Activated CD4-positive, alpha-beta T cell treated with anti-CD3 and anti-CD28 coated beads, Interleukin-2, amount 50 U/mL, for 24 hours (primary cell): ENCODE measurements around the gene ARMC8.

Experiments
- DNase-seq, 2 donors: peaks; one replicate each; pipeline ENCODE4 v3.0.0-alpha.2; 2020; ENCODE audit warnings: low read depth in 1 of 2, low spot score in 1 of 2

ARMC8 gene

DNA sequence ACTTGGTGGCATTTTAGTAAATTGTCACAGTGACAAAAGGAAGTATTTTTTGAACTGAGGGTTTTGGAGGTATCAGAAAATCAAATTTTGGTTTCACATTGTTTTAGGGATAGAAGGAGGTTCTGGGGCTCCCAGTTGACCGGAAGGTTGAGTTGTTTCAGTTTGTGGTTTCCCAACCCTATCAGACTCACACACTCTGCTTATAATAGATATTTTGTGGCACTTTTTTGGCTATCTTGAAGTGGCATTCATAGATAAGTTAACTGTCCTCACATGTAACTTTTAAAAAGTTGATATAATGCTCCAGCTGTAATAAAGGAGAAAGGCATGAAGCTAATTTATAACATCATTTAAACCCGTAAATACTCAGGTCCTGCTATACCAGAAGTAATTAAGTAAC lies 12.8 kb downstream of the ARMC8 start:
- no peak for DNase-seq

DNA sequence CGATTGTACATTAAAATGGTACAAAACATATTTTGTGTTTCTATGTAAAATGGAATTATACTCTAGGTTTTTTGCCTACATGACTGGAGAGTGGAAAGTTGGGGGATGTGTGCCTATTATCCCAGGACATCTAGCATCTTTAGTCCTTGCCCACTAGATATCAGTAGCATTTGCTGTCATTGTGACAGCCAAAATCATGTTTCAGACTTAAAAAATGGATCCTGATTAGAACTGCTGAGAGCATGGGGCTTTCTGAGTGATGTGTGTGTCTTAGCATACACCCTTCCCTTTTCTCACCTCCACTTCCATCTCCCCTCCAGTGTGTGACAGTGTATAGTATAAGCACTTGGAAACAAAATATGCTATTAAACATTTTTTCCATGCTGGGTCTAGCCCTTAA lies 13.3 kb downstream of the ARMC8 start:
- DNase-seq: no peak

DNA sequence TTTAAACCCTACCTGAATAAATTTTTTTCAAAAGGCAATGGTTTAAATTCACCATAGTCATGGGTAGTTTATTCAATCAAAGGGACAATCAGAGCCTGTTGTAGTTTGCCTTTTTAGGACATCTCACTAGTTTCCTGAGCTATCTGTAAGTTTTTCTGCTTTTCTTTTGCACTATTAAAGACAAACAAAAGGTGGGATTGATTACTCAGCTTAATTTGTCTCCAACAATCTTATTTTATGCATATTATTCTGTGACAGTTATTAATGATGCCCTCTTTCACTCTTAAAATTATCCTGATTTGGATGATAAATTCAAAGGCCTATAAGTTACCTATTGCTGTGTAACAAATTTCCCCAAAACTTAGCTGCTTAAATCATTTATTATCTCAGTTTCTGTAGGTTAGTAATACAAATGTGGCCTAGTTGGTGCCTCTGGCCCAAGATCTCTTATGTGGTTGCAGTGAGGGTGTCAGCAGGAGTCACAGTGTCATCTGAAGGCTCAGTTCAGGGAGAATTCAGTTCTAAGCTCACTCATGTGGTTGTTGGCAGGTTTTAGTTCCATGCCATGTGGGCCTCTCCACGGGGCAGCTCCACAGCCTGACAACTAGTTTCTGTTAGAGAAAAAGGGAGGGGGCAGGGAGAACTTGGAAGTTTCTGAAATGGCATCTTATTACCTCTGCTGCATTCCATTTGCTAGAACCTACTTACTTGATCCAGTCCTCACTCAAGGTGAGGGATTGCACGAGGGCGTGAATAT lies 16.0 kb downstream of the ARMC8 start:
- no peak for DNase-seq

DNA sequence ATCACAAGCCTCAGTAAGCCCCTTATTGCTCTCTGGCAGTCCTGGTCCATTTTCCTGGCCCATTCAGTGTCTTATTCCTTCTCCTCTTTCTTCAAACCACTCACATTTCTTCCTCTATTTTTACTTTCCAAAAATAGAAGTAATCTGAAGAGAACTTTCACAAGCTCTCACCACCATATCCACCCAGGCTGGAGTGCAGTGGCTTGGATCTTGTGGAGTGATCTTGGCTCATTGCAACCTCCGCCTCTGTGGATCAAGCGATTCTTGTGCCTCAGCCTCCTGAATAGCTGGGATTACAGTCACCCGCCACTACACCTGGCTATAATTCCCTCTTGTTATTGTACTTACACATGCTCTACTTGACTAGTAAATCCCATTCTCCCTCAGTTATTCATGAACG lies 16.8 kb downstream of the ARMC8 start:
- no peak for DNase-seq

DNA sequence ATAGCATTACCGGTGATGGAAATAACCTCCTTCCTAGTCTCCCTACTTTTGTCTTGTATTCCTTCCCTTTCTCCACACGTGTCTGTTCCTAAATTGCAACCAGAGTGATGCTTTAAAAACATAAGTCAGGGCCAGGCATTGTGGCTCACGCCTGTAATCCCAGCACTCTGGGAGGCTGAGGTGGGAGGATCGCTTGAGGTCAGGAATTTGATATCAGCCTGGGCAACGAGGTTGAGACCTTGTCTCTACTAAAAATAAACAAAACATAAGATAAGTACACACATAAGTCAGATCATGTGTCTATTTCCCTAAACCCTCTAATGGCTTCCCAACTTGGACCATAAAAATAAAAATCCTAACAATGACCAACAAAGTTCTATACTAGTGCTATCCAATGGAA lies 18.4 kb downstream of the ARMC8 start:
- DNase-seq: no peak

DNA sequence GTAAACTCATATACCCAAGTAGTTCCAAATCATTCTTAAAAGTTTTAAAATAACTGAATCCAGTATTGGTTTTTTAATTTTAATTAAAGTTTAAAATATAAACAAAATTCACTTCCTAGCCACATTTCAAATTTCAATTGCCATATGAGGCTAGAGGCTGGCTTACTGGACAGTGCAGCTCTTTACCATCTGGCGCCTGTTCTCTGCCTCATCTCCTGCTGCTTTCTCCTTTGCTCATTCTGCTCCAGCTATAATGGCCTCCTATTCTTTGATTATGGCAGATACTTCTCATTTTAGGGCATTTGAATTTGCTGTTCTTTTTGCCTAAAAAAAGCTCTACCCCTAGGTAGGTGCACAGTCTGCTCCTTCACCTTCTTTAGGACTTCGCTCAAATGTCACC lies 19.1 kb downstream of the ARMC8 start:
- DNase-seq: no peak

DNA sequence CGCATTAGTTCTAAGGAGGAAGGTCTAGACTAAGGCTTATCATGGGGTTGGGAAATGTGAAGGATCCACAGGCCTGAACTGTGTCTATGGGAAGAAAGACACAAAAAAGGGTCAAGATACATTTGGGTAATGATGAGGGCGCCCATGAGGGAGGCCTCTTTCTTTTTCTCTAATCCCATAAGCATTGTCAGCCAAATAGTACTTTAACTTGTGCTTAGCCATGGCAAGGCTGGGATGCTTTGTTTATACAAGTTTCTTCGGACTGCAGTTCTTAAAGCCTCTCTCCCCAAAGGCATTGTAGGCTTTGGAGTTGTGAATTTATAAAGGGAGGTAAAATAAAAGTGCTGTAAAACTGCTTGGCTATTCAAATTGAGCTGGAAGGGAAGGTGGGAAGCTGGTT lies 23.4 kb downstream of the ARMC8 start:
- no peak for DNase-seq

DNA sequence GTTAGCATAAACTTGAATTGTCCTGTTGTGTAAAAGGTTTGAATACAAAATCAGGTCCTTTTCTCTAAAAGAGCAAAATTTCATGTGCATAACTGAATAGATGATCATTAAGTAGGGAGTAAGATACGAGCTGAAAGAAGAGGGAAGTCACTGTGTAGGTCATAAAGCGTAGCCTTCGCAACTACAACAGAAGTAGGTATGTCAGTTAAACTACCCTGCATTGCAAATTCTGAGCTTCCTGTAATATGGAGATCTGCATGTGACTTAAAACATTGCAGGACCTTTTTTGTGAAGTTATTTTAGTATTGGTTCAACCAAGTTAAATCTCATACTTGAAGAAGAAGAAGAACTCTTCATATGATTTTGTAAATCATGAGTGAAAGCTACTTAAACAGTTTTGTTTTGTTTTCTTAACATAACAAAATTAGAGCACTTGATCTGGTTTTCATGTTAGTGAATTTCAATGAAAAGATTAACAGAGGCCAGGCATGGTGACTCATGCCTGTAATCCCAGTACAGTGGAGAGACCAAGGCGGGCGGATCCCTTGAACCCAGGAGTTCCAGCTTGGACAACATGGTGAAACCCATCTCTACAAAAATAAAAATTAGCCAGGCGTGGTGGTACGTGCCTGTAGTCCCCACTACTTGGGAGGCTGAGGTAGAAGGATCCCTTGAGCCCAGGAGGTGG lies 26.4 kb downstream of the ARMC8 start:
- DNase-seq: no peak

DNA sequence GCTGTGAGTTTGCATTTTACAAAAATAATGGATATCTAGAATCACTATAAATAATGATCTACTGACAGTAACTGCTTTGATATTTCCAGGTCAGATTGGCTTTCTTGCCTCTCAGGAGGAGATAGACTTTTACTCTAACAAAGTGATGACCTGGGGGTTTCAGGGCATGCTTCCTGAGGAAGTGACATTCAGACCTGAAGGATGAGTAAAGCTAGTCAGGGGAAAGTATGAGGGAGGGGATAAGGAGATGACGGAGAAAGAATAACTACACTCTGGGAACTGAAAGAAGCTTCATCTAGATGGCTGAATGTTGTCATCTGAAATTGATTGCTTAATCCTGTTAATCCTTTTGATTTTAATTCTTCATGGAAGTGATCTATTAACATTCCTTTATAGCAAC lies 32.2 kb downstream of the ARMC8 start:
- DNase-seq: no peak

DNA sequence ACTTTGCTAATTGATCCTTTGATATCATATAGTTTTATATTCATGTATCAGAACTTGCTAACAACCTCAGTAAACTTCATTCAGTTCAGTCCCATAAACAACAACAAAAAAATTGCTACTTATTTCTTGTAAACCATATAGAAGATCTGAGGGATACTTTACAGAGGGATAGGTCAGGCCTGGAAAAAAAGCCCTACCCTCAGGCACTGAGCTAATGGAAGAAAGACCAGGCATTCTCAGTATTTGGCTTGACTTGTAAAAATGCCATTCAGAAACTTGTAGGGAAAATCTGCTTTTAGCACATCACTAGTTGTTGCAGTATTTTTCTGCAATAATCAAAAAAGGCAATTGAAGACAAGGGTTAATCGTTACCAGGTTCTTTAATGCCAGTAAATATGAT lies 33.1 kb downstream of the ARMC8 start:
- DNase-seq: no peak

DNA sequence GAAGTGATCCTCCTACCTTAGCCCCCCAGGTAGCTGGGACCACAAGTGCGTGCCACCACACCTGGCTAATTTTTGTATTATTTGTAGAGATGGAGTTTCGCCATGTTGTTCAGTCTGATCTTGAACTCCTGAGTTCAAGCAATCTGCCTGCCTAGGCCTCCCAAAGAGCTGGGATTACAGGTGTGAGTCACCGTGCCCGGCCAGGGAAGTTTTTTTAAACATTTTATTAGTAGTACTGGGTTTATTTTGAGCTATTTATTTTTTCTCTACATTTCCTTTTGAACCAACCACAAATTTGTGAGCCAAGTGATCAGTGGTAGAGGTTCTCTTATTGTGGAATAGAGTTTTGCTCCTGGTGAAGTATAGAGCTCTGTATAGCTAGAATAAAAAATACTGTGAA lies 33.7 kb downstream of the ARMC8 start:
- no peak for DNase-seq

DNA sequence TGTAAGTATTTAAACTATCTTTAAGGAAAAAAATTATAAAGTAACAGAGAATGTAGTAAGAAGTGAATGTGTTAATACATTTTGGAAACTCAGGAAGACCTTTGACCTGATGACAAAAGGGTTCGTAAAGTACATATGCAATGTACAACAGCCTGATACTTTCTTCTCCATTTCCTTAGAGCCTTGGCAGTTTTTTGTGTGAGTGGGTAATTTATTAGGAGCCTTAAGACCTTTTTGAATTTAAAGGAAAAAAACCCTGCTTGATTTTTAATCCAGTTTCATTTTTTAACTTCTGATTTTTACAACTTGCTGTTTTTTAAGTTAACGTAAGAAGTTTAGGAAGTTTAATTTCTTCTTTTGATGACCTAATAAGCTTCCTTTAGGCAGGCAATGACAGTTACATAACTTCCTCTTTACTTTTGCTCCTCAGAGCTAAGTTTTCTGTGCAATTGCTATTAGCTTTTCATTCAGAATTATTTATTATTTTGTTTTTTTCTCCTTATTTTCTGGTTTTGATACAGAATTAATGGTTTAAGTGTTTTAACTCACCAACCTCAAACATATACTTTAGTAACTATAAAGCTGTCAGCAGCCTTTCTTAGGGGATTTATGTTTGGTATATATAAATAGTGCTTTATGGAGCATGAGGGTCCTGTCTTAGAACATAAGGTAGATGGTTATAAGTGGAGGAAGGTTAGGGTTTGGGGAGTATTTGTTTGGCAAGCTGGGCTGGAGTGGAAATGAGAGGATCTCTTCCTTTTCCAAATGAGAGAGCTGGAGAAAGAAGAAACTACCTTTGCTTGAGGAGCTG lies 35.2 kb downstream of the ARMC8 start:
- DNase-seq: no peak

DNA sequence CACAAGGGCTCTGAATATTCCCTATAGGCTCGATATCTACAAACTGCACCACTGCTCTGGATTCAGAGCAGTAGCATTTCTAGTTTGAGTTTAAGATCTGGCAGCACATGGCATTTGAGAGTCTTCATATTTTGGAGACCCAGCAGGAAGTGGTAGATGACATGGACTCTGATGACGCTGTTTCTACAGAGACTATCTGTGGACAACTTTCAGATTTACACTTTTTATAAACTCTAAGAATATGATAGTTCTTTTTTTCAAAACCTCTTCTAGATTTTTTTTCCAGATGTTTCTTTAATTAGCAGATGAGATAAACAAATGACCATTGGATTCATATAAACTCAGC lies 35.8 kb downstream of the ARMC8 start:
- no peak for DNase-seq

DNA sequence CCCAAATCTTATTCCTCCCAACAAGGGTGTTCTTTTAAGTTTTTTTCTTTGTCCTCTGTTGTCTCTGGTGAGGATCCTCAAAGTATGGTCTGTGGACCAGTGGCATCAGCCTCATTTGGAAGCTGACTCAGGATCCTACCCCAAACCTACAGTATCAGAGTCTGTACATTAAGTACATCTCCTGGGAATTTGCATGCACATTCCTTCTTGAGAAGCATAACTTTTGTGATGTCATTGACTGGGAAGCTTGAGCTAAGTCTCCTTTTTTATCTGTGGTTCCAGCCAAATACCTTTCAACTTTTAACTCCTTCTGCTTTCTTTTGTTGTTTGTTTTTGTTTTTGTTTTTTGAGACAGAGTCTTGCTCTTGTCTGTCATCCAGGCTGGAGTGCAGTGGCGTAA lies 40.5 kb downstream of the ARMC8 start:
- no peak for DNase-seq

DNA sequence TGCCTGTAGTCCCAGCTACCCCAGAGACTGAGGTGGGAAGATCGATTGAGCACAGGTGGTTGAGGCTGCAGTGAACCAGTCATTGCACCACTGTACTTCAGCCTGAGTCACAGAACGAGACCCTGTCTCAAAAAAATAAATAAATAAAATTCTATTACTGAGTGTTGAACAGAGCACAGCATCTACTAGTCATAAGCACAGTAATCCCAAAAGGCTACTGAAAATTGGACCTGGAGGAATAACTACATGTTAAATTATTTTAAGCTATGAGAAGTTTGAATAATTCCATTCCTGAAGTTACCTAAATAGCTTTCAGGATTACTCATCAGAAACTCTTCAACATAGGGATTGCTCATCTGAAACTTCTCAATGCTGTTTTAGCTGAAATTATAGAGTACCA lies 43.4 kb downstream of the ARMC8 start:
- no peak for DNase-seq

DNA sequence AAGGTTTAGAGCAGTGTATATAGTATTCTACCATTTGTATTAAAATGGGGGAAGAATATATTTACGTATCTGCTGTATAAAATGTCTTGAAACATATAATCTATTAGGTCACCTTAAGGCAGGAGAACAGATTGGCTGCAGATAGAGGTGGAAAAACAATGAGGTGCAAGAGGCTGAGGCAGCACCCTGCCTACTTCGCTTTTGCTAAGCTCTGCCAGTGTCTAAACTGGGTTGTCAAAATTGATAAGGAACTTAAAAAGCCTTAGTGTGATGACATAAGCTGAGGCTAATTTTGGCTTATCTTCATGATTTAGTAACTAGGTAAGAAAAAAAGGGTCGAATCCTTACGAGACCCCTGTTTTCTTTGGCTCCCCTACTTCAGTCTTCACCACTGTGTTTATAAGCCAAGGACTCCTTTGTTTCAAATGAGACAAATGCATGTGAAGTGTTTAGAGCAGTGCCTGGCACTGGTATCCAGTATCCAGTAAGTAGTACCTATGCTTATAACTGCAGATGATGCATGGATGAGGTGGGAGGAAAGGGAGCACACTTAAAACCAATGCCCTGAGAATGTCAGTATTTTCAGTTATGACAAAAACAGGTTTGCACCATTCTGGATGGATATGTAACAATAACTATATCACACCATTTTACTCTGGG lies 45.7 kb downstream of the ARMC8 start:
- no peak for DNase-seq

DNA sequence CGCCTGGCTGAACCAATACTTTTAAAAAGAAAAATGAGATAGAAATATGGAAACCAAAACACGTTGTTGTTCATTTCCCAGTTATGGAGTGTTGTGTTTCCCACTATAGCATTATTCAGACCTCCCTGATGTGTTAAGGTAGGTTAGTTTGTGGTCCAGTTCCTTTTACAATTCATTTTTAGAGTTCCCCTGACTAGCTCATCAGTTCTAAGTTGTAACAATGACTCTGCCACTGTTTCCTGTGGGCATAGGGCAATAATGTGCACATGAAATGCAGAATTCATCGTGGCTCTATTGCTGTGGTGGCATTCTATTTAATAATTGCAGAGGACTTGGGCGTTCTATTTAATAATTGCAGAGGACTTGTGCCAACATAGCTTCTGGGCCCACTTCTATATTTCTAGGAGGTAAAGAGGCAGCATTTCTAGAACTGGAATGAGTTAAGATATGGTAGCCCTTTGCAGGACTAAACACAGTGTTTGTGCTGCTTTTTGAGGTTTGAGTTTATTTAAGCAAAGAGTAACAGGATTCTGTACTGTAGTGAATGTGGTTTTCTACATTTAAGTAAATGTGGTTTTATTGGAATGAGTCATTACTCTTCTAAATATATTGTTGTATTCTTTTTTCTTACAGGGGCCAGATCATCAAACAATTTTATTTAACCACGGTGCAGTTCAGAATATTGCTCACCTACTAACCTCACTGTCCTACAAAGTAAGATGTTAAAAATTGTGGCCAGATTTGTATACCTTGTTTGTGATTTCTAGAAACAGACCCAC lies 47.5 kb downstream of the ARMC8 start:
- no peak for DNase-seq

DNA sequence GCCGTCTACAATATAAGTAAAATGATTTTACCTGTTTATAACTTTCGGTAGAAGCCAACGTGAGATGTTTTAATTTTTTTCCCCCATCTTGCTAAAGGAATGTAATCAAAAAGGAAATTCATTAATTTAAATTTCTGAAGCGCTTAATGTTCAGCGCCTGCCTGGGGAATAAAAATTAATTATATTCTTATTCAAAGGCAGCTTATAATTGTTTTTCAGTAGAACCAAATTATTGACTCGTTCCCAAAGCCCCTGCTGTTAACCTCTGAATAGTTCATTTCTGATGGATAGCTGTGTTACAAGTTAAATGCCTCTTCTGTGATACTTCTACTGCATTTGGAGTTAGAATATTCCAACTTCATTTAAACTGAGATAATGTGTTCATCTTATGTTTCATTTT lies 51.6 kb downstream of the ARMC8 start:
- DNase-seq: no peak

DNA sequence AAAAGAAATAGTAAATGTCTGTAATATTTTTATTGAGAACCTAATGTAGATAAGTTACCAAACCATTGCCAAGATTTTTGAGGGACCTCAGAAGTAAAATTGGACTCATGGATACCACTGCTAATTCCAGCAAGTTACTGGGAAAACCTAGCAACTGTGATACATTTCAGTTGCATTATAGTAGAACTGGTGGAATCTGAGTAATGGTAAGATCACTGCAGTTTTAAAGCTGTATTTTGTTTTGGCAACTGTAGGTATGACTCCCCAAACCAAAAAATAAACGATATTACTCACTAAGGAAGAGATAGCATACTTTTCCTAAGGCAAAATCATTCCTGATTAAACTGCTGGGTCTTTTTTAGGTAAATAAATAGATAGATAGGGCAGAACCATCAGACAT lies 54.0 kb downstream of the ARMC8 start:
- DNase-seq: no peak

DNA sequence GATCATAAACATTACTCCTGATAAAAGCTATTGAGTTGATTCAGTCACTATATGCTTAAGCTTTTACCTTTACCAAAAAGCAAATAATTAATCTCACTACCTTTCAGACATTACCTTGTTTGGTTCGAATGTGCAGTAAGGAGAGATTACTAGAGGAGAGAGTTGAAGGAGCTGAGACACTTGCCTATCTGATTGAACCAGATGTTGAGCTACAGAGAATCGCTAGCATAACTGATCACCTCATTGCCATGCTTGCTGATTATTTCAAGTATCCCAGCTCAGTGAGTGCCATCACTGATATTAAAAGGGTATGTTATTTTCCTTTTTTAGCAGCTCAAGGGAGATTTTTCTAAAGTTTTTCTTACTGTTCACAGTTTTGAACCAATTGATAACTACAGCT lies 54.6 kb downstream of the ARMC8 start:
- DNase-seq: no peak

DNA sequence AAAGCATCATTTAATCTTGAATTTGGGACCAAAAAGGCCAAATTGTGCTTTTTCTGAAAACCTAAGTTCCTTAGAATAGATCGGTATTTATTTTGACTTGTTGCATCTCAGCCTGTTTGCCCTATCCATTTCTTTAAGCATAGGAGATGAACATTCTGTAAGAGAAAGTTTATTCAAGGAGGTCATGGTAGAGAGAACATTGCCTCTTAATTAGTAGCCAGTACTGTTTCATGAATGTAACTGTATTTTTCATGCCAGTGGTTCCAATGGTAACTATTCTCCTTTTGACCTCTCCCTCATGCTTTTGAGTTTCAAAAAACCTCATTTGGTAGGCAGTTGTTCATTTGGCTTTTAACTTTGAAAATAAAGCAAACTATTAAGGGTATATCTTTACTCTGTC lies 55.4 kb downstream of the ARMC8 start:
- no peak for DNase-seq
